CD4-positive, alpha-beta T cell (primary cell): ENCODE data around the gene TTC21A. TPM values are rescaled to one million over a fixed set of nuclear protein-coding genes. Genes with fewer than 3 reads are reported as not detected.

Source experiments
- ATAC-seq: fragments of 200-7000 bp; cut with Tn5 transposase; one replicate; pipeline ENCODE4 v1.10.0; 2022; ENCODE audit warnings: mild to moderate bottlenecking; ENCODE audit not compliant: poor library complexity
- CTCF ChIA-PET: fragments of 350-600 bp; sonication (Branson Sonifier 250); formaldehyde crosslinking; loops from one replicate; lab custom pipeline; 2021; ENCODE audit warnings: antibody characterized with exemption, inconsistent platforms; lab: Charles Lee
- POLR2A ChIA-PET: fragments of 350-600 bp; sonication (Branson Sonifier 250); formaldehyde crosslinking; loops from one replicate; lab custom pipeline; 2021; ENCODE audit warnings: antibody characterized with exemption, inconsistent platforms; lab: Charles Lee
- DNase-seq, 14 experiments: peaks; one replicate each; pipeline ENCODE4 v3.0.0-alpha.2; 2013 to 2020; ENCODE audit warnings: mixed read lengths in 2 of 14
- H3K27ac ChIP-seq, 2 donors: one replicate each; pipeline versions ENCODE4 v1.5.1 to v1.7.0; 2013; ENCODE audit warnings: low read length in 2 of 2, low read depth in 1 of 2, mild to moderate bottlenecking in 1 of 2
- H3K27me3 ChIP-seq, 2 experiments: 1 replicate in 1 of 2; 2 replicates in 1 of 2; pipeline versions ENCODE4 v1.6.1 to v1.7.0; 2013; ENCODE audit warnings: low read length in 2 of 2, control low read depth in 1 of 2, mild to moderate bottlenecking in 1 of 2, moderate library complexity in 1 of 2; ENCODE audit not compliant: insufficient read depth in 2 of 2, control insufficient read depth in 1 of 2
- H3K36me3 ChIP-seq: one replicate; pipeline ENCODE4 v1.6.1; 2013; ENCODE audit warnings: low read length, control low read depth; ENCODE audit not compliant: insufficient read depth
- H3K4me1 ChIP-seq: one replicate; pipeline ENCODE4 v1.6.1; 2013; ENCODE audit warnings: low read length, control low read depth; ENCODE audit not compliant: insufficient read depth
- H3K4me3 ChIP-seq: one replicate; pipeline ENCODE4 v1.5.1; 2013; ENCODE audit warnings: mild to moderate bottlenecking, low read length, moderate library complexity
- H3K9me3 ChIP-seq, 2 experiments: 1 replicate in 1 of 2; 2 replicates in 1 of 2; pipeline versions ENCODE4 v1.6.1 to v1.7.0; 2013; ENCODE audit warnings: low read length in 2 of 2, mild to moderate bottlenecking in 2 of 2, control low read depth in 1 of 2, moderate library complexity in 1 of 2; ENCODE audit not compliant: control insufficient read depth in 1 of 2, insufficient read depth in 1 of 2
- H3K27ac Mint-ChIP-seq: one replicate; pipeline ENCODE4 v1.8.0; 2020; ENCODE audit warnings: mixed read lengths
- H3K27me3 Mint-ChIP-seq: one replicate; pipeline ENCODE4 v1.8.0; 2021; ENCODE audit warnings: mixed read lengths
- H3K36me3 Mint-ChIP-seq: one replicate; pipeline ENCODE4 v1.8.0; 2021; ENCODE audit warnings: low read depth, mixed read lengths
- H3K4me1 Mint-ChIP-seq: one replicate; pipeline ENCODE4 v1.8.0; 2021; ENCODE audit warnings: low read depth, mixed read lengths
- H3K4me3 Mint-ChIP-seq: one replicate; pipeline ENCODE4 v1.8.0; 2020; ENCODE audit warnings: mild to moderate bottlenecking, mixed read lengths
- H3K9me3 Mint-ChIP-seq: one replicate; pipeline ENCODE4 v1.8.0; 2020; ENCODE audit warnings: mixed read lengths
- CTCF ChIP-seq: fragments of 200-600 bp; IDR thresholded peaks from one replicate; pipeline ENCODE4 v1.8.0; 2022; ENCODE audit warnings: antibody characterized with exemption, mild to moderate bottlenecking
- intact Hi-C, 2 experiments: fragments of 100-400 bp; cut with DNase I in 1 of 2; cut with micrococcal nuclease in 1 of 2; formaldehyde crosslinking; loops; one replicate each; pipeline versions ENCODE4 v1.15.1 to v1.9.0; 2023 to 2025; cut with DNase I, micrococcal nuclease
- total RNA-seq, 174 experiments: library from RNA in 2 of 174; stranded (reverse) in 2 of 174; gene quantifications; one replicate each; pipeline ENCODE4 v1.2.3 and lab custom pipeline; 2021 to 2026

Gene TTC21A
- total RNA-seq, 2 experiments from 2014 or later, result 4.1 to 5.2 TPM

GRCh38 chr3:39114456-39114855, 7.0 kb downstream of the TTC21A start:
- DNase-seq (no peak), ATAC-seq (no peak)
- H3K27ac Mint-ChIP-seq, result no peak overlapping the region
- intact Hi-C loops, result no loop called here
- Histone ChIP-seq H3K9me3 (no peaks in the 10 kb centered on the region), H3K4me3 (no peak overlapping the region), H3K27me3 (no peaks in the 10 kb centered on the region), H3K4me1 (no peaks in the 10 kb centered on the region), H3K36me3 (no peaks in the 10 kb centered on the region), H3K27ac (no peak overlapping the region)
- no peaks in the 10 kb centered on the region for H3K27me3 Mint-ChIP-seq
- ChIA-PET CTCF (interaction anchor here (1.4 kb wide), 1 partner anchor 13 kb away, joined by 3 read pairs; no protein-coding TSS in a partner anchor), POLR2A (no interaction called here)
- no peak for TF ChIP-seq CTCF
- H3K9me3 Mint-ChIP-seq, result no peaks in the 10 kb centered on the region
- no peaks in the 10 kb centered on the region for H3K36me3 Mint-ChIP-seq
- H3K4me3 Mint-ChIP-seq, result no peak overlapping the region
- no peaks in the 10 kb centered on the region for H3K4me1 Mint-ChIP-seq

- CTCF ChIA-PET, result no interaction called here
These were observed 8.4 kb downstream of the TTC21A start for GRCh38 chr3:39115870-39116269.

GRCh38 chr3:39118079-39118478, 10.6 kb downstream of the TTC21A start:
- Mint-ChIP-seq H3K9me3 (no peaks in the 10 kb centered on the region), H3K4me1 (no peaks in the 10 kb centered on the region), H3K36me3 (no peaks in the 10 kb centered on the region), H3K4me3 (no peak overlapping the region), H3K27ac (no peak overlapping the region), H3K27me3 (no peaks in the 10 kb centered on the region)
- Histone ChIP-seq H3K36me3 (no peaks in the 10 kb centered on the region), H3K4me1 (no peaks in the 10 kb centered on the region), H3K9me3 (no peaks in the 10 kb centered on the region), H3K27ac (no peak overlapping the region), H3K27me3 (no peaks in the 10 kb centered on the region), H3K4me3 (no peak overlapping the region)
- peak in 2 of 14 experiments; percentile 1 to 2 for DNase-seq
- intact Hi-C loops, result no loop called here
- no peak for TF ChIP-seq CTCF
- CTCF ChIA-PET, result interaction anchor here (1.6 kb wide), 1 partner anchor 170 kb away, joined by 4 read pairs; no protein-coding TSS in a partner anchor
- no peak for ATAC-seq
- POLR2A ChIA-PET, result interaction anchor here (0.6 to 1.1 kb wide), 2 partner anchors 9 to 14 kb away, joined by 3 read pairs; no protein-coding TSS in a partner anchor

More at GRCh38 chr3:39115870-39116269, 8.4 kb downstream of the TTC21A start:
- H3K27me3 Mint-ChIP-seq, result no peaks in the 10 kb centered on the region
- no peaks in the 10 kb centered on the region for H3K27me3 ChIP-seq
- no peak overlapping the region for H3K27ac ChIP-seq
- H3K9me3 ChIP-seq, result no peaks in the 10 kb centered on the region
- no peak overlapping the region for H3K4me3 ChIP-seq
- H3K4me1 ChIP-seq, result no peaks in the 10 kb centered on the region
- no peaks in the 10 kb centered on the region for H3K36me3 ChIP-seq
- no peaks in the 10 kb centered on the region for H3K4me1 Mint-ChIP-seq
- H3K36me3 Mint-ChIP-seq, result no peaks in the 10 kb centered on the region
- TF ChIP-seq CTCF, result no peak
- intact Hi-C loops, result no loop called here
- no peak overlapping the region for H3K27ac Mint-ChIP-seq
- no peak overlapping the region for H3K4me3 Mint-ChIP-seq
- POLR2A ChIA-PET, result interaction anchor here (0.9 kb wide), 1 partner anchor 8 kb away, joined by 4 read pairs; no protein-coding TSS in a partner anchor
- ATAC-seq (no peak), DNase-seq (peak in 1 of 14 experiments; percentile 1)
- H3K9me3 Mint-ChIP-seq, result no peaks in the 10 kb centered on the region
